ENCODE results near the gene DSN1. TPM values are rescaled to one million over a fixed set of nuclear protein-coding genes. Genes with fewer than 3 reads are reported as not detected.

DSN1 gene
- total RNA-seq, 2 experiments from 2014 or later = 33.5 to 35.3 TPM

GRCh38 chr20:36703530-36703929, 70.0 kb downstream of the DSN1 start:
- Mint-ChIP-seq H3K36me3 (ENCODE audit: low read depth) (peaks cover 2% of the 10 kb centered on the region), H3K27me3 (no peaks in the 10 kb centered on the region), H3K27ac (no peak overlapping the region), H3K4me3 (no peak overlapping the region), H3K4me1 (peaks cover 2% of the 10 kb centered on the region), H3K9me3 (no peaks in the 10 kb centered on the region)
- CTCF ChIA-PET = no interaction called here
- no peak for DNase-seq
- POLR2A ChIA-PET = no interaction called here

Other genes starting within 250 kb of the DSN1 start
- under 1 TPM; 0.25 to 0.42 TPM for gene MYL9, start 232.2 kb downstream of the DSN1 start, total RNA-seq
- 10 to 100 TPM; 24.1 to 26.0 TPM for gene TGIF2, start 200.2 kb downstream of the DSN1 start, total RNA-seq
- gene RAB5IF, start 168.0 kb downstream of the DSN1 start, total RNA-seq = 10 to 100 TPM; 87.9 to 97.0 TPM
- 10 to 100 TPM; 87.3 to 92.7 TPM for gene SLA2, start 127.6 kb downstream of the DSN1 start, total RNA-seq
- gene NDRG3, start 27.7 kb downstream of the DSN1 start, total RNA-seq = 10 to 100 TPM; 32.8 to 41.2 TPM
- gene TLDC2, start 102.4 kb upstream of the DSN1 start, total RNA-seq = not detected
- 100 to 1,000 TPM; 396 to 408 TPM for gene SAMHD1, start 177.9 kb upstream of the DSN1 start, total RNA-seq

Data from activated CD4-positive, alpha-beta T cell treated with anti-CD3 and anti-CD28 coated beads, Interleukin-2, amount 10 ng/mL, durations not matched to agents 7 days and 5 days (primary cell).